ENCODE results near the gene PRSS50.
"Not testable (repeated sequence)": the region's sequence is repeated elsewhere in the genome, so short reads cannot be mapped to it uniquely, and the experiment has no call there.

Gene PRSS50, protein sequence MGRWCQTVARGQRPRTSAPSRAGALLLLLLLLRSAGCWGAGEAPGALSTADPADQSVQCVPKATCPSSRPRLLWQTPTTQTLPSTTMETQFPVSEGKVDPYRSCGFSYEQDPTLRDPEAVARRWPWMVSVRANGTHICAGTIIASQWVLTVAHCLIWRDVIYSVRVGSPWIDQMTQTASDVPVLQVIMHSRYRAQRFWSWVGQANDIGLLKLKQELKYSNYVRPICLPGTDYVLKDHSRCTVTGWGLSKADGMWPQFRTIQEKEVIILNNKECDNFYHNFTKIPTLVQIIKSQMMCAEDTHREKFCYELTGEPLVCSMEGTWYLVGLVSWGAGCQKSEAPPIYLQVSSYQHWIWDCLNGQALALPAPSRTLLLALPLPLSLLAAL

DNA sequence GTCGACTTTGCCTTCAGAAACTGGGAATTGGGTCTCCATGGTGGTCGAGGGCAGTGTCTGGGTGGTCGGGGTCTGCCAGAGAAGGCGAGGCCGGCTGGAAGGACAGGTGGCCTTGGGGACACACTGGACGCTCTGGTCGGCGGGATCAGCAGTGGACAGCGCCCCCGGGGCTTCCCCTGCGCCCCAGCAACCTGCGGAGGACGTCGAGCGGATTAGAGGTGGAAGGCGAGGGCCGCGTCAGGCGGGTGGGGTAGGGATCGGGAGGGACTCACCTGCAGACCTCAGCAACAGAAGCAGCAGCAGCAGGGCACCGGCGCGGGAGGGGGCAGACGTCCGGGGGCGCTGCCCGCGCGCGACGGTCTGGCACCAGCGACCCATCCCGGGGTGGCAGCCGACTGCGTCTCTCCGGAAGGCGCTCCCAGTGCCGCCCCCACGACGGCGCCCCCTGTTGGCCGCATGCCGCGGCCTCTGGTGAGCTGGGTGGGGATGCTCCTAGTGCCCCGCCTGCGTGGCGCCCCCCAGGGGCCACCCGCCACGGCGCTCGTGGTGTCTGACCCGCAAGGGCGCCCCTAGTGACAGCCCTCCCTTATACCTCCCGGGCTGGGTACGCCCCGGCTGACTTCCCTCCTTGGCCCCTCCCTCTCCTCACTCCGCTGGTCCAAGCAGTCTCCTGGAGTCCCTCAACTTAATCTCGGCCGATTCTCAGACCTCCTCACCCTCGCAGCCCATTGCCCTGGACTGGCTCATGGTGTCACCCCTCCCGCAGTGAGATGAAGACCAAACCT lies at the start of gene PRSS50:
TSS of gene PRSS50 (minus strand) at position 423 of the 785 bp plus-strand sequence. CDS start at position 378, 45 bp downstream.
- peak in 1 of 2 donors; percentile 12 for DNase-seq

DNA sequence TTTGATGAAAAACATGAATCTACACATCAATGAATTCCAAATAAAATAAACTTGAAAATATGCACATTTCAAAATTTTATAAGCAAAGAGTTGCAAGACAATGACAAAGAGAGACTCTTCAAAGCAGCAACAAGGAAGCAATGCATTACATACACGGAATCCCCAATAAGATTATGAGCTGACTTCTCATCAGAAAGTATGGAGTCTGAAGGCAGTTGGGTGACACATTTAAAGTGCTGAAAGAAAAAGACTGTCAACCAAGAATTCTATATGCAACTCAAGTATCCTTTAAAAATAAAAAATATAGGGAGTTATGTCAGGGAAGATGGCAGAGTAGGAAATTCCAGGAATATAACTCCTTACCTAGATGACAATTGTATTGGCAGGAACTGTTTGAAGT lies 46.5 kb upstream of the PRSS50 start:
- DNase-seq = no peak

DNA sequence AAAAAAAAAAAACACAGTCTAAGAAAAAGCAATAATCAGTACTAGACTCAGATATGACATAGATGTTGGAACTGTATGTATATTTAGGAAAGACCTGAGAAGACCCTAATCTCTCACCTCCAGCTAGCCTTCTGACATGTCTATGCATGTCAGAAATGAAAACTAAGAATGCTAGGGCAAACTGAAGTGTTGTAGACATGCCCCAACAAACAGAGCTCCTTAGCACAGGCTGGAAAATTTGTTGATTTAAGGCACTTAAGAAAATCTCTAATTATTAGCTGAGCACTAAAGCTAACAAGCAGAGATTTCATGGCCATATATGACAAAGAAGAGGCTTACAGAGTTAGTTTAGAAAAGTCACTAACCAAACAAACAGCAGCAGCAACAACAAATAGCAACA lies 45.5 kb upstream of the PRSS50 start:
- no peak for DNase-seq

DNA sequence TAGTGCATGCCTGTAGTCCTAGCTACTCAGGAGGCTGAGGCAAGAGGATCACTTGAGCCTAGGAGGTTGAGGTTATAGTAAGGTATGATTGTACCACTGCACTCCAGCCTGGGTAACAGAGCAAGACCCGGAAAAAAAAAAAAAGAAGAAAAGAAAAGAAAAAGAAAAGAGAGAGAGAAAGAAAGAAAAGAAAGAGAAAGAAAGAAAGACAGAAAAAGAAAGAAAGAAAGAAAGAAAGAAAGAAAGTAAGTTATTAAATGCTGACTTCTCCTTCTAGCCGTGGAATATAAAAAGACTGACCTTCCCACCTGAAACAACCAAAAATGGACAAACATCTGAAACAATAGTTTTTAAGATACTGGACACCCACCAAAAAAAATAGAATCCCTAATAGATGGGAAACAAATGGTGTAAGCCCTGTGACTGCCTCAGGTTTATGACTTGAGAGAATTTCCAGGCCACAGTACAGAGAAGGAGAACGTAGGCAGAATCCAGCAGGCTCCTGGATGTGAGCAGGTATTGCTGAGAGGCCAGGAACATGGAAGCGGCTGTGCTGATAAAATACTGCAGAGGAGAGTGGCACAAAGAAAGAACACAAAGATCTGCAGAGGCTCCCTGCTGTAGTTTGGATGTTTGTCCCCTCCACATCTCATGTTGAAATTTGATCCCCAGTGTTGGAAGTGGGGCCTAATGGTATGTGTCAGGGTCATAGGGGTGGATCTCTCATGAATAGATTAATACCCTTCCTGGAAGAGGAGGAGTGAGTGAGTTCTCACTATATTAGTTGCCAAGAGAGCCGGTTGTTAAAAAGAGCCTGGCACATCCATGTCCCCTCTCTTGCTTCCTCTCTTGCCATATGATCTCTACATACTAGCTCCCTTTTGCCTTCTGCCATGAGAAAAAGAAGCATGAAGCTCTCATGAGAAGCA lies 41.8 kb upstream of the PRSS50 start:
- no peak for DNase-seq

DNA sequence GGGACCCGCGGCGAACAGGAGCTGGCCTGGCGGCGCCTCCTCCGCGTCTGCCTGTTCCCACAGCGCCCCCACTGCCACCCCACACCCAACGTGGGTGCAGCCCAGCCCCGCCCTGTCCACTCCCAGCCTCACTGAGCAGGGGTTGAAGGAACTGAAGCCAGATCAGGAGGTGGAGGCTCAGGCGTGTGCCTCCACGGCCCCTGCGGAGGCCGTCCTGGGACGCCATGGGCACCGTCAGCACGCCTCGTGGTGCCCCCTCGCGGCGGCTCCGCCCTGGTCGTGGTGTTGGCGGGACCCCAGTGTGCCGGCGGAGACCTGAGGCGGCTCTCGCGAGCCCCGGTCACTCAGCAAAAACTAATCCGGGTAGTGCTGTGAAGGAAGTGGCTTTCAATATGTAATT lies 39.0 kb upstream of the PRSS50 start:
- DNase-seq = no peak

DNA sequence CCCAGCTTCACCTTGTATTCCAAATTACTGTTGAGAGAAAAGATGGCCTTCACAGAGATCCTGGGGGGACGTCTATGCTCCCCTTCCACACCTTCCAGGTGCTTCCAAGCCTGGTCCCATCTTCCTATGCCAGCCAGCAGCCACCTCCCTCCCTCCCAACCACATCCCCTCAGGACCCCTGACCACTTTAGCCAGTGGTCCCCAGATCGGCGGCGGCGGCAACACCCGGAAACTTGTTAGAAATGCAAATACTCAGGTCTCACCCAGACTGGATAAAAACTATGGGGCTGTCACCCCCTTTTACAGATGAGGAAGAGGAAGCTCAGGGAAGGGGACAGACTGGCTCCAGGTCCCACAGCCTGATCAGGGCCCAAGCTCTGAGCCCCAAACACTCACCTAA lies 38.0 kb upstream of the PRSS50 start:
- no peak for DNase-seq

DNA sequence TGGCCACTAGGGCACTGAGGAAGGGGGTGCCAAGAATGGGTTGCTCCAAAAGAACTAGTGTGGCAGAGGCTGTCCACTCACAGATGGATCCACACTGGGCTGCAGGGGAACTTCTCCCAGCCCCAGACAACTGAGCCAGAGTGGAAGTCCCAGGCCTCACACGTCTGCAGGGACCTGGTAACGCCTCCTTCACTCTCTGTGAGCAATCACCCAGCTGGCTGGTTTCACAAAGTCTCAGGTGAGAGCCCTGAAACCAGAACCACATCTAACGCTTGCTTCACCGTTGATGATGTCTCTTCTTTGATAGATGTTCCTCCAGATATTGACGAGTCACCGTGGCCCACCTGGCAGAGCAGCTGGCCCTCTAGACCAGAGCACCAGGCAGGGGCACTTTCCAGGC lies 35.5 kb upstream of the PRSS50 start:
- peak in 1 of 2 donors; percentile 16 for DNase-seq

DNA sequence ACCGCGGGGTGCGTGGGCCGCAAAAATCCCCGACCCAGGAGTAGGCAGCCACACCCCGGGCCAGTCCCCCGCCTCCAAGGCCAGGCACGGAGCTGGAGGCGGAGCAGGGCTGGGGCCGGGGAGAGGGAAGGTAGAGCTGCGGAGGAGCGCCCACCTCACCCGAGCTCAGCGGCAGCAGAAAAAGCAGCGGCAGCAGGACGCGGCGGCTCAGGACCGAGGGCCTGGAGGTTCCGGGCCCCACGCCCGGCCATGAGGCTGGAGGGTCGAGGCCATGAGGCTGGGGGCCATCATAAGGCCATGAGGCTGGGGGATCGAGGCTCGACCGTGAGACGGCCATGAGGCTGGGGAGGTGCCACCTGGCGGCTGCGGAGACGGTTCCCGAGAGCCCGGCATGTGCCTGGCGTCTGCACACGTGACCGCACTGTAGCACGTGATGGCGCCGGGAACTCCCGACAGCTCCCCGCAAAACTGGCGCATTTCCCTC lies 32.9 kb upstream of the PRSS50 start:
- DNase-seq = no peak

DNA sequence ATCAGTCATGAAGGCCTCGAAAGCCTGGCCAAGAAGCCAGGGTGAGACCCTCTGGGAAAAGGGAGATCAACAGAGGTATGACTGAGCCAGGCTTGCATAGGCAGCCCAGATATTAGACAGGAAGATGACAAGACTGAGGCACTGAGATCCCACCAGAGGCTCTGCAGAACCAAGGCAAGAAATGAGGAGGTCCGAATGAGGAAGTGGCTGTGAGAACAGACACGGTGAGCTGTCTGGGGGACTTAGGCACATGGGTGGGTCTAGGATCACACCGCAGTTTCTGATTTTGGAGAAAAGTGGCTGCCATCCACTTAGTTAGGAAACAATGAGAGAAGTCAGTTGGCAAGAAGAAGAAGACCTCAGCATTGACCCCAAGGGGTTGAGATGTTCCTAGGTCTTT lies 31.5 kb upstream of the PRSS50 start:
- DNase-seq = no peak

DNA sequence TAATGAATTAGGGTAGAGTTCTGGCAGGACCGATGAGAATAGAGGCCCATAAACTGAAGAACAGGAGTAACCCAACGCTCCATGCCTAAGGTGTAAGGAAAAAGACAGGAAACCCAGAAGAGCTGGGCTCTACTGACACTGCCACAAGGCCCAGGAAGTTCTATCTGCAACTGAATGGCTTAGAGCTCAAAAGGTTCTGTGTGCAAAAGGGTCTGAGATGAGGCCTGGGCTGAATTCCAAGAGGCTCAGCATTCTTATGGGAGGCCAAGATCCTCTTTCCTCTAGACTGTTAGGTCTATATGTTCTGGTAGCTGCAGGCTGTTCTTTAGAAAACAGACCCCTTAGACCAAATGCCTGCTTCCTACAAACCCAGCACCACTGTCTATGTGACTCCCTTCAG lies 30.5 kb upstream of the PRSS50 start:
- DNase-seq = no peak

DNA sequence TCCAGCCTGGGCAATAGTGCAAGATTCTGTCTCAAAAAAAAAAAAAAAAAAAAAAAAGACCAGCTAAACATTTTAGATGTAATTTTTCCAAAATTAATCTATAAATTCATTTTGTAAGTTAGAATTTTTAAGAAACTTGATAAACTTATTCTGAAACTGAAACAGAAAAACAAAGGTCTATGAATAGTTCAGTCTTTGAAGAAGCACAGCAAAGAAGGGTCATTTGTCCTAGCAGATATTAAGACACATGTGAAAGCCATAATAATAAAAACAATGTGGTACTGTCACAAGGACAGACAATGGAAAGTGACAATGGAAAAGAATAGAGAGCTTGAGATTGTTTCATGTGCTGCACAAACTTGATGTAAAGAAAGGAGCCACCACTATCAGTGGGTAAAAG lies 29.0 kb upstream of the PRSS50 start:
- no peak for DNase-seq

DNA sequence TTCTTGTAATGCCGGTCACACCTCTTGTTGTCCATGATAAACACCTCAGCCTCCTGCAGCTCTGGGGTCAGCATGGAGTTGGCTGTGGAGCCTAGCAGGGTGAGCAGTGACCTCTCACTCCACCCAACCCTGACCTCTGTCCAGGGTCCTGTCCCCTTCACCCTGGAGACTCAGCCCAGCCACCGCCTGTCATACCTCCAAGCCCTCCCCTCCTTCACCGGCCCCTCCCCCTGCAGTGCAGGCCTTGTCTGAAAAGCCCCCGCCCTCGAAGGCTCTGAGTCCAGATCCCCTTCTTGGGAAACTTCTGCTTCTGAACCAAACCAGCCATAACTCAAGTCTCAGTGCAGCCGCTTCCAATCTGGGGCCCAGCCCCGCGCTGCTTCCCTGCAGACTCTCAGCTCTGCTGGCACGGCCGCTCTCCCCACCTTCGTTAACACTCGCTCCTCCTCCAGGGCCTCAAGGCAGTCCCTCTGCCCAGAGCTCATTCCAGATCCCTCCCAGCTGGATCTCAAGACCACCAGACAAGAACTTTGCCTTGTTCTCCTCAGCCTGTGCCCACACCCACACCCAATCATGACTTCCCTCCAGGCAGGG lies 25.4 kb upstream of the PRSS50 start:
- no peak for DNase-seq

DNA sequence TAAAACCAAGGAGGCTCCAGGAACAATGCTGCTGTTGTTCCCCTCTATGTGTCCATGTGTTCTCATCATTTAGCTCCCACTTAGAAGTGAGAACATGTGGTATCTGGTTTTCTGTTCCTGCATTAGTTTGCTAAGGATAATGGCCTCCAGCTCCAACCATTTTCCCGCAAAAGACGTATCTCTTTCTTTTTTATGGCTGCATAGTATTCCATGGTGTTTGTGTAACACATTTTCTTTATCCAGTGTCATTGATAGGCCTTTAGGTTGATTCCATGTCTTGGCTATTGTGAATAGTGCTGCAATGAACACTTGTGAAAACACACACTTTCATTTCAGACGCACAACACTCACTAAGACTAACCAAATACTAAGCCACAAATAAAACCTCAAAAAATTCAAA lies 21.9 kb upstream of the PRSS50 start:
- not testable (repeated sequence) for DNase-seq

DNA sequence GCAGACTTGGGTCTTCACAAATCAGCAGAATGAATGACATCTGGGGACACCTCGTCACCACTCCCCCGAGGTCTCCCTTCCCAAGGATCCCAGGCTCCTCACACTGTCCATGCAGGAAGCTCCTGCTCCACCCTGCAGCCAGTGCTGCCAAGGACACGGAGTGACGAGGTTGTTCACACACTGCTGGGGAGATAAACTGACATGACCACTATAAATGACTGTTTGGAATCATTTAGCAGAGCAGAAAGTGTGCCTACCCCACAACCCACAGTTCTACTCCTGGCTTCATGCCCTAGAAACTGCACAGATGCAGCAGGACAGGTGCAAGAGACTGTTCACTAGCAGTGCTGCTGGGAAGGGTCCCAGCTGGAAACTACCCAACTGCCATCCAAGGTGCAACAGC lies 19.7 kb upstream of the PRSS50 start:
- DNase-seq = no peak

DNA sequence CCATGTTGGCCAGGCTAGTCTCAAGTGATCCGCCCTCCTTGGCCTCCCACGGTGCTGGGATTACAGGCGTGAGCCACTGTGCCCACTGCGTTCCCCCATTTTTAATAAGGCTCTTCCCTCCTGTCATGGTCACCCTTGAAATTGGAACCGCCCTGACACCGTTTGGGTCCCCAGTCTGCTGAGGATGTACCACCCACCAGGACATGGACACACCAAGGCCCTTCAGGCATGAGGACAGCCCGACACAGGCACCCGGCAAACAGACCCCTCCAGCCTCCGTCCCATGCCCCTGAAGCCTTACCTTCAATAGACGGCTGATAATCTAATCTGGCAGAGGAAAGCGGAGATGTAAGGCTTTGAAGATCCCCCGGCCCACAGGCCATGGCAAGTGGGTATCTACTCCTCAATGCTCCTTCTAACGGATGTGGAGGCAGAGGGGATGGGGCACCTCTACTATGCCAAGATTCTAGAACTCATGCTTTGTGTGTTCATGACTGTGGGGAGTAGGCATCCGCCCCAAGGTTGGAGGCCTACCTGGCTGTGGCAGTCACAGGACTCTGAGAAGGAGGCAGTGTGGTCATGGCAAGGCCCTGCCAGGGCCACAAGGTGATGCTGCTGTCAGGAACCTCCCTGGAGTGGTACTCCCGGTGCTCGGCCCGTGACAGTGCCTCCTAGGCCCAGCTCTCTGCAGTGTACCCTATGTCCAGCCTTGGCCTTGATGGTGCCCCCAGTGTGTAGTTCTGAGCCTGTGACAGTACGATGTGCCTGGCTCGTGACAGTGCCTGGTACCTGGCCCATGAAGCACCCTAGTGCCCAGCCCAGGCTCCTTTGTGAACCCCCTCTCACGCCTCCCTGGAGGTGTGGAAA lies 18.6 kb upstream of the PRSS50 start:
- DNase-seq = no peak

DNA sequence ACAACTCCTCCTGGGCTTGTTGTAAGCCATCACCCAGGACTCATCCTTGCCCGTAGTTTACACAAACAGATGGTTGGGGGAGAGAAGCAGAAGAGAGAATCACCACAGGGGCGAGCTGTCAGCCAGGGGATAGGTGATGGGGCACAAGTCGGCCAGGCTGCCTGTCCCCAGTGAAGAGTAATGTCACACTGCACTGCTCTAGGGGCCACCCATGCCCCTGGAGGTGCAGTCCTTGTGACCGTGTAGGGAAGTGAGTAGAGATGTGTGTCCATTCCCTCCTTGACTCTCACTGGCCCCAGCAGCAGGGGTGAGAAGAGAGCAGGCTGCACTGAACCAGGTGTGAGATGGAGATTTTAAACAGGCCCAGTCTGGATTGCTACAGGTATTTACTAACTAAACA lies 17.1 kb upstream of the PRSS50 start:
- DNase-seq = no peak

DNA sequence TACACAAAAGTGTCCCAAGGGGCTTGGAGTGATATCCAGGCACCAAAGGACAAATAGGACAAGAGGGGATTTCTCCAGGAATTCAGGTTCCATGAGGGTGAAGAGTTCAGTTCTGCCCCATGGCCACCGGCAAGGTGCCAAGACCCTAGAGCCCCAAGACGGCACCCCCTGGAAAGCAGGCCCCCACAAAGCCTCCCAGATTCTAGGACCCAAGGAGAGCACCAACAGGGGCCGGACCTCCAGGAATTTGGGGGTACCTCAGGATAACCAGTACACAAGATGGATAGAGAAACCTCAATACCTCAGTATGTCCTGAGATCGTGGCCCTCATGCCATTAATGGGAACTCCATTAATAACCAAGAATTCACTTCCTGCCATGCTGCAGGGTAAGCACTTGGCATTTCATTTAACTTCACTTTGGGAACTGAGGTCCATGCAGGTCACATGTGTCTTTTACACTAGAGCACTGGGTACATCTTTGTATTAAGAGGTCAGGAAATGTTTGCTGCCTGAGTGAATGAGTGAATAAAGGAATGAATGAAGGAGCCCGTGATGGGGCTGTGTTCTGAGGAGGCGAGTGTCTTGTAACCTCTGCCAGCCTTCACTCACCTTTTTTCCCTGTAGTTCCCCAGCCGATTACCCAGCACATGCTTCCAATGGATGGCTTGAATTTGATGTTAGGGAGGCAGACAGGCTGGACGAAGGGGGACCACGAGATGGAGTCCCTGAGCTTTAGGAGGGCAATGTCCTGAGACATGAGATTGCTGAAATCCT lies 15.5 kb upstream of the PRSS50 start:
- no peak for DNase-seq

DNA sequence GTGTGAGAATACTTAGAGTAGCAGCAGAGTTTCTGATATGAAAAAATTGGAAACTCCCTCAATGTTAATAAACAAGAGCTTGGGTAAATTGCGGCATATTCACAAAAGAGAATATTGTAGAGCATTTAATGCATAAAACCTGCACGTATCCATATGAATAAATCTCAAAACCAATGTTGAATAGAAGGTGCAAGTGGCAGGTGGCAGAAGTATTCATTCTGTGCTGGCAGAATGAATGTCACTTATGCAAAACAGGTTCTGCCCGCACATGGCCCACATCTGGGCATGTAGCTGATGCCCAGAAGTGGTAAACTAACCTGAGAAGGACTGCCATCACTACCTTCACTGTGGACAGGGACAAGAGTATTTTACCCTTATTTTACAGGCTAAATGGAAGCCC lies 14.1 kb upstream of the PRSS50 start:
- no peak for DNase-seq

DNA sequence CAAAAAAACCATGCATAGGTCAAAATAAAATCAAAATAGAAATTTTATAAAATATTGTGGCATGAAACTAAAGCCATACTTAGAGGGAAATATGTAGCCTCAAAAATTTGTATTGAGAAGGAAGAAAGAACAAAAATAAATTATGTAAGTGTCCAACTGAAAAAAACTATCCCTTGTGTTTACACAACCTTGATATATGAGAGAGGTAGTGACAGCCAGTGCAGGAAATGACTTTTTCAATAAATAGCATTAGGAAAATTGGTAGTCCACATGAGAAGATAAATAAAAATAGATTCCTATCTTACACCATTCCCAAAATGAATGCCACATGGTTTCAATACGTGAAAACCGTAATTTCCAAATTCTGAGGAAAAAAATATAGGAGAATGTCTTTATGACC lies 13.2 kb upstream of the PRSS50 start:
- no peak for DNase-seq

DNA sequence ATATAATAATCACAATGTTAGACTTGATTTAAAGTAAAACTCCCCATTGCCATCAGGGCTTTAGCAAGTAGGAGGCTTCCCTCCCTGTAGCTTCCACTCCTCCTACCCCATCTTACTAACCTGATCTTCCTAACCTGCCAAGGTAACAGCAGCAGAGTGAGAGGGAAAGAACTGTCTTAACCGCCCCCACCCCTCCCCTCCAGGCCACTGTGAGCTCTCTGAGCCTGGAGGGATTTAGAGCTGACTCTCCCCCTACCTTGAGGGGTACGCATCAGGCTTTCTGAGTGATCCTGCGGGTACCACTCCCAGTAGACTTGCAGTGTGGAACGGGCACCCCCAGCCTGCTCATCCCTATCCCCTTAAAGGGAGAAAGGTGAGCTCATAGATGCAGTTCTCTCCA lies 11.4 kb upstream of the PRSS50 start:
- no peak for DNase-seq

Measured in activated CD4-positive, alpha-beta T cell treated with anti-CD3 and anti-CD28 coated beads for 4 hours (primary cell).